ENCODE measurements around the gene ATP7A. TPM values are rescaled to one million over a fixed set of nuclear protein-coding genes. Genes with fewer than 3 reads are reported as not detected.

ATP7A gene
- total RNA-seq, 1 experiment from 2014 or later = 13.5 TPM

GRCh38 chrX:77966361-77966760, 55.9 kb downstream of the ATP7A start:
- Histone ChIP-seq H3K36me3 (ENCODE audit: control insufficient read depth, insufficient read depth, low read length) (no peaks in the 10 kb centered on the region), H3K27me3 (ENCODE audit: control insufficient read depth, insufficient read depth, low read length) (no peaks in the 10 kb centered on the region), H3K27ac (ENCODE audit: low read length) (no peak overlapping the region), H3K9me3 (ENCODE audit: control insufficient read depth, insufficient read depth, low read depth, low read length) (no peaks in the 10 kb centered on the region), H3K4me1 (ENCODE audit: control insufficient read depth, insufficient read depth, low read length) (no peaks in the 10 kb centered on the region), H3K4me3 (ENCODE audit: low read depth in 2 of 2, low read length in 2 of 2) (no peak overlapping the region)
- DNase-seq (ENCODE audit: low read depth, low spot score) = no peak
- CTCF ChIA-PET = no interaction called here
- no peak for TF ChIP-seq POLR2AphosphoS5 (IDR thresholded peaks at IDR 0.05; ENCODE audit: low read depth, low read length)
- TF ChIP-seq REST (IDR thresholded peaks at IDR 0.05; ENCODE audit: insufficient read depth in 1 of 2, low read depth in 2 of 2, low read length in 1 of 2) = no peak
- TF ChIP-seq CTCF (IDR thresholded peaks at IDR 0.05) = no peak
- no peak for TF ChIP-seq SIN3A (IDR thresholded peaks at IDR 0.05; ENCODE audit: borderline replicate concordance, insufficient read depth, low read depth, low read length)
- TF ChIP-seq TCF7L2 (IDR thresholded peaks at IDR 0.05; ENCODE audit: low read depth, low read length) = no peak
- ATAC-seq = no peak
- POLR2A ChIA-PET = no interaction called here
- in situ Hi-C loops (cut with HindIII; ENCODE audit: low pct_unique_long_range_greater_than_20kb, low sequenced_read_pairs) = no loop called here
- BruUV-seq (replicated peaks) = no TSS peak
- intact Hi-C loops (cut with micrococcal nuclease; ENCODE audit: unreplicated experiment) = no loop called here

GRCh38 chrX:77967631-77968030, 57.1 kb downstream of the ATP7A start:
- DNase-seq (ENCODE audit: low read depth, low spot score) = no peak
- in situ Hi-C loops (cut with HindIII; ENCODE audit: low pct_unique_long_range_greater_than_20kb, low sequenced_read_pairs) (no loop called here), intact Hi-C loops (cut with micrococcal nuclease; ENCODE audit: unreplicated experiment) (no loop called here)
- POLR2A ChIA-PET = no interaction called here
- Histone ChIP-seq H3K27me3 (ENCODE audit: control insufficient read depth, insufficient read depth, low read length) (no peaks in the 10 kb centered on the region), H3K36me3 (ENCODE audit: control insufficient read depth, insufficient read depth, low read length) (no peaks in the 10 kb centered on the region), H3K27ac (ENCODE audit: low read length) (no peak overlapping the region), H3K4me3 (ENCODE audit: low read depth in 2 of 2, low read length in 2 of 2) (no peak overlapping the region), H3K4me1 (ENCODE audit: control insufficient read depth, insufficient read depth, low read length) (no peaks in the 10 kb centered on the region), H3K9me3 (ENCODE audit: control insufficient read depth, insufficient read depth, low read depth, low read length) (no peaks in the 10 kb centered on the region)
- ATAC-seq = no peak
- CTCF ChIA-PET = no interaction called here
- BruUV-seq (replicated peaks) = no TSS peak
- TF ChIP-seq SIN3A (IDR thresholded peaks at IDR 0.05; ENCODE audit: borderline replicate concordance, insufficient read depth, low read depth, low read length) = no peak
- no peak for TF ChIP-seq REST (IDR thresholded peaks at IDR 0.05; ENCODE audit: insufficient read depth in 1 of 2, low read depth in 2 of 2, low read length in 1 of 2)
- TF ChIP-seq CTCF (IDR thresholded peaks at IDR 0.05) = no peak
- no peak for TF ChIP-seq TCF7L2 (IDR thresholded peaks at IDR 0.05; ENCODE audit: low read depth, low read length)
